NOMO-1 treated with dmso at 0.1 percent for 144 hours (cell line): ENCODE results near the gene DLG4.

ENCODE experiments used
- DNase-seq: peaks from one replicate; lab custom pipeline; 2025; ENCODE audit not compliant: unreplicated experiment; lab: John Stamatoyannopoulos, UW

The DLG4 gene

GRCh38 chr17:7219812-7220592 lies at the start of gene DLG4, which contains the start of gene ACADVL:
Gene DLG4, minus strand, starts transcription at chr17:7219836.
Gene ACADVL, plus strand, starts transcription at chr17:7219938. Its CDS starts 47 bp downstream, at chr17:7219985.
- peak; percentile 61 for DNase-seq

GRCh38 chr17:7266784-7267183 lies 47.1 kb upstream of the DLG4 start:
- DNase-seq = no peak

- DNase-seq = no peak
Observed at GRCh38 chr17:7263801-7264078, 44.1 kb upstream of the DLG4 start.

- DNase-seq = no peak
Observed at GRCh38 chr17:7262935-7263800, 43.5 kb upstream of the DLG4 start.

- DNase-seq = no peak
Observed at GRCh38 chr17:7262192-7262934, 42.7 kb upstream of the DLG4 start, which contains the start of gene CLDN7. Gene CLDN7, minus strand, starts transcription at chr17:7262478. Its CDS starts 435 bp downstream, at chr17:7262043.

- DNase-seq = no peak
Observed at GRCh38 chr17:7261379-7262191, 41.9 kb upstream of the DLG4 start.

GRCh38 chr17:7260651-7261378 lies 41.2 kb upstream of the DLG4 start:
- DNase-seq = no peak

- no peak for DNase-seq
Observed at GRCh38 chr17:7260151-7260550, 40.5 kb upstream of the DLG4 start.

- no peak for DNase-seq
Observed at GRCh38 chr17:7259555-7259889, 39.9 kb upstream of the DLG4 start.

GRCh38 chr17:7258731-7259554 lies 39.3 kb upstream of the DLG4 start:
- DNase-seq = no peak

GRCh38 chr17:7256766-7257456 lies 37.3 kb upstream of the DLG4 start:
- DNase-seq = no peak

- DNase-seq = no peak
Observed at GRCh38 chr17:7254511-7254910, 34.9 kb upstream of the DLG4 start.

GRCh38 chr17:7253082-7253481 lies 33.4 kb upstream of the DLG4 start:
- DNase-seq = no peak

GRCh38 chr17:7252176-7253043 lies 32.8 kb upstream of the DLG4 start, which contains the start of gene ELP5:
Gene ELP5, plus strand, starts transcription at chr17:7252215. Its CDS starts 336 bp downstream, at chr17:7252551.
- DNase-seq = peak; percentile 91

- peak; percentile 97 for DNase-seq
Observed at GRCh38 chr17:7251661-7252175, 32.1 kb upstream of the DLG4 start, which contains the start of gene CTDNEP1. Gene CTDNEP1, minus strand, starts transcription at chr17:7251734. Its CDS starts 438 bp downstream, at chr17:7251296.

GRCh38 chr17:7250695-7251627 lies 31.3 kb upstream of the DLG4 start:
- DNase-seq = no peak
